Activated CD8-positive, alpha-beta T cell treated with anti-CD3 and anti-CD28 coated beads for 36 hours (primary cell): ENCODE measurements around the gene DOK5. TPM values are rescaled to one million over a fixed set of nuclear protein-coding genes. Genes with fewer than 3 reads are reported as not detected.

Source experiments
- ATAC-seq: fragments of 200-7000 bp; cut with Tn5 transposase; one replicate; pipeline ENCODE4 v1.10.0; 2021; ENCODE audit warnings: mild to moderate bottlenecking, moderate library complexity
- CTCF ChIA-PET: fragments of 350-600 bp; sonication (Branson Sonifier 250); formaldehyde crosslinking; loops from one replicate; lab custom pipeline; 2021; ENCODE audit warnings: antibody characterized with exemption; lab: Charles Lee
- POLR2A ChIA-PET: fragments of 350-600 bp; sonication (Branson Sonifier 250); formaldehyde crosslinking; loops from one replicate; lab custom pipeline; 2021; ENCODE audit warnings: antibody characterized with exemption; lab: Charles Lee
- DNase-seq: peaks from one replicate; pipeline ENCODE4 v3.0.0-alpha.2; 2020
- H3K27ac Mint-ChIP-seq: one replicate; pipeline ENCODE4 v1.8.0; 2021; ENCODE audit warnings: mild to moderate bottlenecking, mixed read lengths
- H3K27me3 Mint-ChIP-seq: one replicate; pipeline ENCODE4 v1.8.0; 2021; ENCODE audit warnings: mixed read lengths
- H3K36me3 Mint-ChIP-seq: one replicate; pipeline ENCODE4 v1.8.0; 2021; ENCODE audit warnings: low read depth, mixed read lengths
- H3K4me1 Mint-ChIP-seq: one replicate; pipeline ENCODE4 v1.8.0; 2021; ENCODE audit warnings: low read depth, mixed read lengths
- H3K4me3 Mint-ChIP-seq: one replicate; pipeline ENCODE4 v1.8.0; 2021; ENCODE audit warnings: mild to moderate bottlenecking, moderate library complexity, mixed read lengths
- H3K9me3 Mint-ChIP-seq: one replicate; pipeline ENCODE4 v1.8.0; 2021; ENCODE audit warnings: mixed read lengths
- intact Hi-C: fragments of 100-400 bp; cut with micrococcal nuclease; formaldehyde crosslinking; loops from one replicate; pipeline ENCODE4 v1.10.0; 2022
- total RNA-seq, 2 experiments: library from RNA; stranded (reverse); gene quantifications; one replicate each; pipeline ENCODE4 v1.2.3, GENCODE V29; 2021
- TF ChIP-seq, protein P1 (sequence below): fragments of 200-600 bp; IDR thresholded peaks from one replicate; pipeline ENCODE4 v1.8.0; 2022; ENCODE audit warnings: antibody characterized with exemption, mild to moderate bottlenecking

The DOK5 gene
- total RNA-seq, 2 experiments from 2014 or later: 1.3 to 1.4 TPM

GRCh38 chr20:54452277-54452676 lies 23.1 kb upstream of the DOK5 start:
- intact Hi-C loops: no loop called here

GRCh38 chr20:54454982-54455381 lies 20.4 kb upstream of the DOK5 start:
- peaks cover 7% of the 10 kb centered on the region for H3K9me3 Mint-ChIP-seq
- DNase-seq: no peak
- ATAC-seq: no peak
- H3K4me3 Mint-ChIP-seq: no peak overlapping the region
- no peaks in the 10 kb centered on the region for H3K36me3 Mint-ChIP-seq
- peaks cover 6% of the 10 kb centered on the region for H3K27me3 Mint-ChIP-seq
- H3K4me1 Mint-ChIP-seq: no peaks in the 10 kb centered on the region
- CTCF ChIA-PET: no interaction called here
- POLR2A ChIA-PET: no interaction called here
- TF ChIP-seq, protein P1, sequence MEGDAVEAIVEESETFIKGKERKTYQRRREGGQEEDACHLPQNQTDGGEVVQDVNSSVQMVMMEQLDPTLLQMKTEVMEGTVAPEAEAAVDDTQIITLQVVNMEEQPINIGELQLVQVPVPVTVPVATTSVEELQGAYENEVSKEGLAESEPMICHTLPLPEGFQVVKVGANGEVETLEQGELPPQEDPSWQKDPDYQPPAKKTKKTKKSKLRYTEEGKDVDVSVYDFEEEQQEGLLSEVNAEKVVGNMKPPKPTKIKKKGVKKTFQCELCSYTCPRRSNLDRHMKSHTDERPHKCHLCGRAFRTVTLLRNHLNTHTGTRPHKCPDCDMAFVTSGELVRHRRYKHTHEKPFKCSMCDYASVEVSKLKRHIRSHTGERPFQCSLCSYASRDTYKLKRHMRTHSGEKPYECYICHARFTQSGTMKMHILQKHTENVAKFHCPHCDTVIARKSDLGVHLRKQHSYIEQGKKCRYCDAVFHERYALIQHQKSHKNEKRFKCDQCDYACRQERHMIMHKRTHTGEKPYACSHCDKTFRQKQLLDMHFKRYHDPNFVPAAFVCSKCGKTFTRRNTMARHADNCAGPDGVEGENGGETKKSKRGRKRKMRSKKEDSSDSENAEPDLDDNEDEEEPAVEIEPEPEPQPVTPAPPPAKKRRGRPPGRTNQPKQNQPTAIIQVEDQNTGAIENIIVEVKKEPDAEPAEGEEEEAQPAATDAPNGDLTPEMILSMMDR: no peak
- H3K27ac Mint-ChIP-seq: no peak overlapping the region
- intact Hi-C loops: no loop called here

More at GRCh38 chr20:54452277-54452676, 23.1 kb upstream of the DOK5 start:
- TF ChIP-seq, protein P1: no peak
- H3K27ac Mint-ChIP-seq: no peak overlapping the region
- ATAC-seq (no peak), DNase-seq (no peak)
- no peaks in the 10 kb centered on the region for H3K36me3 Mint-ChIP-seq
- POLR2A ChIA-PET: no interaction called here
- CTCF ChIA-PET: no interaction called here
- no peak overlapping the region for H3K4me3 Mint-ChIP-seq
- H3K4me1 Mint-ChIP-seq: no peaks in the 10 kb centered on the region
- H3K9me3 Mint-ChIP-seq: peaks cover 7% of the 10 kb centered on the region
- peaks cover 7% of the 10 kb centered on the region for H3K27me3 Mint-ChIP-seq

DNA sequence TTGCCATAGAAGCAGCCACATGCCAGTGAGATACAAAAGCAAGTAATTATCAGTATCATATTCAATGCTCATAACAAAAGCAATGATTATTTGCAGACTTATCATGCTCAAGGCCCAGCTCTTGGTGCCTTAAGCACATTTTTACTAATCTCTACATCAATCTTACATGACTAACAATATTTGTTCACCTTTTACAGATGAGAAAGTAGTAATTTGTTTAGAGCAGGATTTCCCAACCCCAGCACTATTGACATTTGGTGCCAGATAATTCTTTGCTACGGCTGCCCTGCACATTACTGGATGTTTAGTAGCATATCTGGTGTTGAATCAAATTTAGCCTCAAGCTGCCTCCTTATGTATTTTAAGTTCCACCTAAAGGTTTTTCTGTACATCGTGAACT lies 19.0 kb upstream of the DOK5 start:
- Mint-ChIP-seq H3K4me3 (no peak overlapping the region), H3K36me3 (no peaks in the 10 kb centered on the region), H3K27me3 (peaks cover 6% of the 10 kb centered on the region), H3K9me3 (peaks cover 7% of the 10 kb centered on the region), H3K4me1 (no peaks in the 10 kb centered on the region), H3K27ac (no peak overlapping the region)
- TF ChIP-seq, protein P1: no peak
- ATAC-seq (no peak), DNase-seq (no peak)
- intact Hi-C loops: no loop called here
- CTCF ChIA-PET: interaction anchor here (0.5 kb wide), 1 partner anchor 147 kb away, joined by 3 read pairs; no protein-coding TSS in a partner anchor
- POLR2A ChIA-PET: no interaction called here

GRCh38 chr20:54456961-54457360 lies 18.4 kb upstream of the DOK5 start:
- TF ChIP-seq, protein P1: no peak
- peaks cover 6% of the 10 kb centered on the region for H3K27me3 Mint-ChIP-seq
- H3K36me3 Mint-ChIP-seq: no peaks in the 10 kb centered on the region
- H3K4me3 Mint-ChIP-seq: no peak overlapping the region
- ChIA-PET POLR2A (no interaction called here), CTCF (no interaction called here)
- DNase-seq (no peak), ATAC-seq (no peak)
- H3K4me1 Mint-ChIP-seq: no peaks in the 10 kb centered on the region
- H3K9me3 Mint-ChIP-seq: peaks cover 7% of the 10 kb centered on the region
- H3K27ac Mint-ChIP-seq: no peak overlapping the region
- intact Hi-C loops: no loop called here

DNA sequence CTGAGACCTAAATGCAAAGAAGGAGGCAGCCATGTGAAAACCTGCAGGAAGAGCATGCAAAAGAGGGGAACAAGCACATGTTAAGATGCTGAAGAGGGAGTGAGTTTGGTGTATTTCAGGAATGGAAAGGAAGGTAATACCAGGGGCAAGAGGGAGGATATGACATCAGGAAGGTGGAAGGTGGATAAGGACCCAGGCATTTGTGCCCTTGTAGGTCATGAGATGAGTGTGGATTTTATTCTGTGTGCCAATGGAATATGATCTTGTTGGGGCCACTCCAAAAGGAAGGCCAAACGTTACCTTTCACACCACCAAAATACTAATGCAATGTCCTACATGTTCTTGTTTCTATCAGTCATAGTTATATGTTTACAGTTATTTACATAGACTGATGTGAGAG lies 17.2 kb upstream of the DOK5 start:
- intact Hi-C loops: no loop called here
- H3K27me3 Mint-ChIP-seq: peaks cover 5% of the 10 kb centered on the region
- TF ChIP-seq, protein P1: no peak
- DNase-seq: no peak
- no peaks in the 10 kb centered on the region for H3K4me1 Mint-ChIP-seq
- POLR2A ChIA-PET: no interaction called here
- no peak overlapping the region for H3K27ac Mint-ChIP-seq
- H3K36me3 Mint-ChIP-seq: no peaks in the 10 kb centered on the region
- no peak for ATAC-seq
- peaks cover 2% of the 10 kb centered on the region for H3K9me3 Mint-ChIP-seq
- no peak overlapping the region for H3K4me3 Mint-ChIP-seq
- CTCF ChIA-PET: no interaction called here
